DND-41 (cell line): ENCODE results near the gene OTOF.

Experiments used
- EZH2 ChIP-seq: IDR thresholded peaks from 3 replicates; pipeline ENCODE4 v1.6.1; 2012; ENCODE audit warnings: borderline replicate concordance, low read depth, mild to moderate bottlenecking, moderate library complexity, low read length, inconsistent platforms; ENCODE audit not compliant: severe bottlenecking
- TF ChIP-seq, protein P1 (sequence below): IDR thresholded peaks from 2 replicates; pipeline ENCODE4 v1.5.1; 2012; ENCODE audit warnings: borderline replicate concordance, low read length, moderate library complexity, mild to moderate bottlenecking; ENCODE audit not compliant: poor library complexity, severe bottlenecking; ENCODE audit errors: extremely low read depth

DNA sequence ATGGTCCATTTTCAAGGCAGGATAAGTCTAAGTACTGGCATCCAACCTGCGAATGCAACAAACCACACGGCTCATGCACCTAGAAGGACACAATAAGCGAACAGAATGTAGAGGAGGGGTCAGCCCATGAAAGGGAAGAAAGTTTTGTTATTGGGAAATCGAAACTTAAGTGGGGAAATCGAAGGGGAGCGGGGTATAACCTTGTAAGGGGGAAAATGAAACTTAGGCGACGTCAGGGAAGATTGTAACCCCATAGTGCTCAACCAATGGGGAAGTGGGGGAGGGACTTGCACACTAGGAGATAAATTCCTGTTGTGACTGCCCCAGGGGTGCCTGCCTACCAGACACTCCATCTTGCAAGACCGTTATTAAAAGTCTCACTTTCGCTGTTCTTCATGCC is 15.6 kb upstream of the OTOF start:
- TF ChIP-seq, protein P1, sequence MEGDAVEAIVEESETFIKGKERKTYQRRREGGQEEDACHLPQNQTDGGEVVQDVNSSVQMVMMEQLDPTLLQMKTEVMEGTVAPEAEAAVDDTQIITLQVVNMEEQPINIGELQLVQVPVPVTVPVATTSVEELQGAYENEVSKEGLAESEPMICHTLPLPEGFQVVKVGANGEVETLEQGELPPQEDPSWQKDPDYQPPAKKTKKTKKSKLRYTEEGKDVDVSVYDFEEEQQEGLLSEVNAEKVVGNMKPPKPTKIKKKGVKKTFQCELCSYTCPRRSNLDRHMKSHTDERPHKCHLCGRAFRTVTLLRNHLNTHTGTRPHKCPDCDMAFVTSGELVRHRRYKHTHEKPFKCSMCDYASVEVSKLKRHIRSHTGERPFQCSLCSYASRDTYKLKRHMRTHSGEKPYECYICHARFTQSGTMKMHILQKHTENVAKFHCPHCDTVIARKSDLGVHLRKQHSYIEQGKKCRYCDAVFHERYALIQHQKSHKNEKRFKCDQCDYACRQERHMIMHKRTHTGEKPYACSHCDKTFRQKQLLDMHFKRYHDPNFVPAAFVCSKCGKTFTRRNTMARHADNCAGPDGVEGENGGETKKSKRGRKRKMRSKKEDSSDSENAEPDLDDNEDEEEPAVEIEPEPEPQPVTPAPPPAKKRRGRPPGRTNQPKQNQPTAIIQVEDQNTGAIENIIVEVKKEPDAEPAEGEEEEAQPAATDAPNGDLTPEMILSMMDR = no peak
- no peak for TF ChIP-seq EZH2
